ENCODE results near the gene PILRA. TPM values are rescaled to one million over a fixed set of nuclear protein-coding genes. Genes with fewer than 3 reads are reported as not detected.

PILRA gene
- total RNA-seq, 1 donor from 2014 or later = not detected

- Histone ChIP-seq H3K27me3 (ENCODE audit: control insufficient read depth, insufficient read depth, low read length) (peaks cover 1% of the 10 kb centered on the region), H3K36me3 (ENCODE audit: control insufficient read depth, insufficient read depth, low read length) (no peaks in the 10 kb centered on the region), H3K4me3 (ENCODE audit: low read depth, low read length) (no peak overlapping the region)
- FAIRE-seq = no peak
- DNase-seq (ENCODE audit: low read depth) = no peak
- no peak for TF ChIP-seq CTCF (IDR thresholded peaks at IDR 0.05; ENCODE audit: insufficient read depth, low read length, severe bottlenecking)
Observed at GRCh38 chr7:100400656-100401055, 27.4 kb downstream of the PILRA start.

- DNase-seq (ENCODE audit: low read depth) (no peak), FAIRE-seq (no peak)
- peaks cover 1% of the 10 kb centered on the region for H3K27me3 ChIP-seq (ENCODE audit: control insufficient read depth, insufficient read depth, low read length)
- TF ChIP-seq CTCF (IDR thresholded peaks at IDR 0.05; ENCODE audit: insufficient read depth, low read length, severe bottlenecking) = no peak
- no peaks in the 10 kb centered on the region for H3K36me3 ChIP-seq (ENCODE audit: control insufficient read depth, insufficient read depth, low read length)
- no peak overlapping the region for H3K4me3 ChIP-seq (ENCODE audit: low read depth, low read length)
Observed at GRCh38 chr7:100401811-100402210, 28.5 kb downstream of the PILRA start.

- H3K4me3 ChIP-seq (ENCODE audit: low read depth, low read length) = no peak overlapping the region
- DNase-seq (ENCODE audit: low read depth) (no peak), FAIRE-seq (no peak)
- TF ChIP-seq CTCF (IDR thresholded peaks at IDR 0.05; ENCODE audit: insufficient read depth, low read length, severe bottlenecking) = no peak
- H3K27me3 ChIP-seq (ENCODE audit: control insufficient read depth, insufficient read depth, low read length) = peaks cover 1% of the 10 kb centered on the region
- H3K36me3 ChIP-seq (ENCODE audit: control insufficient read depth, insufficient read depth, low read length) = no peaks in the 10 kb centered on the region
Observed at GRCh38 chr7:100402241-100402640, 29.0 kb downstream of the PILRA start.

GRCh38 chr7:100406767-100407166 is 33.5 kb downstream of the PILRA start:
- Histone ChIP-seq H3K4me3 (ENCODE audit: low read depth, low read length) (no peak overlapping the region), H3K27me3 (ENCODE audit: control insufficient read depth, insufficient read depth, low read length) (peaks cover 4% of the 10 kb centered on the region), H3K36me3 (ENCODE audit: control insufficient read depth, insufficient read depth, low read length) (no peaks in the 10 kb centered on the region)
- DNase-seq (ENCODE audit: low read depth) (peak; percentile 48), FAIRE-seq (no peak)
- TF ChIP-seq CTCF (IDR thresholded peaks at IDR 0.05; ENCODE audit: insufficient read depth, low read length, severe bottlenecking) = peak; percentile 10

- Histone ChIP-seq H3K27me3 (ENCODE audit: control insufficient read depth, insufficient read depth, low read length) (peaks cover 4% of the 10 kb centered on the region), H3K36me3 (ENCODE audit: control insufficient read depth, insufficient read depth, low read length) (no peaks in the 10 kb centered on the region), H3K4me3 (ENCODE audit: low read depth, low read length) (no peak overlapping the region)
- FAIRE-seq (no peak), DNase-seq (ENCODE audit: low read depth) (peak; percentile 82)
- TF ChIP-seq CTCF (IDR thresholded peaks at IDR 0.05; ENCODE audit: insufficient read depth, low read length, severe bottlenecking) = peak; percentile 57
Observed at GRCh38 chr7:100407285-100408180, 34.2 kb downstream of the PILRA start.
